ENCODE data around the gene GLYATL1B.
"Not testable (repeated sequence)": the region's sequence is repeated elsewhere in the genome, so short reads cannot be mapped to it uniquely, and the experiment has no call there.

Gene GLYATL1B

DNA sequence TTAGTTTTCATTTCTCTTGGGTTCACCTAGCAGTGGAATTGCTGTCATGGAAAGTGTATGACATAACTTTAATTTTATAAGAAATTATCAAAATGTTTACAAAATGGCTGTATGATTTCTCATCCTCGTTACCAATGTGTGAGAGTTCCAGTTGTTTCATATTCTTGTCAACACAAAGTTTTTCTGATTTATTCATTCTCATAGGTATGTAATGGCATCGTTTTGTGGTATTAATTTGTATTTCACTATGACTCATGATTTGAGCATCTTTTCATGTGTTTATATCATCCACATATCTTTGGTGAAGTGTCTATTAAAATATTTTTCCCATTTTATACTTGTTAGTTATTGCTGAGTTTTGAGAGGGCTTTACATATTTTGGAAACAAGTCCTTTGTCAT lies 26.4 kb downstream of the GLYATL1B start:
- no peak overlapping the region for H3K4me3 ChIP-seq (ENCODE audit: low read depth, low read length)
- in situ Hi-C loops (cut with HindIII; ENCODE audit: low sequenced_read_pairs): no loop called here
- TF ChIP-seq CTCF (IDR thresholded peaks at IDR 0.05; ENCODE audit: low read depth, low read length, missing control alignments): no peak
- no peak for DNase-seq (ENCODE audit: low read depth)

DNA sequence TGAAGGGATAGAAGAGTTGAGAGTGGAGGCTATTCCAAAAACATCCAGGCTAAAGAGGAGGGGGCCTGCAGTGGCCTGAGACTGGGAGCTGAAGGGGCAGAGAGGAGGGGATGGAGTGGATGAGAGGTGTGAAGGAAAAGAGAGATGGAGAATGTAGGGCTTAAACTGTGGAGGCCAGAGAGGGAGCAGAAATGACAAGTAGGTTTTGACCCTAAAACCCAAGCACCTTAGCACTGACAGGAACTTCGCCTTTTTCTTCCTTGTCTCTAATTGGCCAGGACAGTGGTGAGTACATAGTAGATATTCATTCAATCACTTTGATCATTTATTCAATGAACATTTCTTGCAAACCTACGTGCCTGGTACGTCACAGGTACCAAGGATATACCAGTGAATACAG lies 28.2 kb downstream of the GLYATL1B start:
- in situ Hi-C loops (cut with HindIII; ENCODE audit: low sequenced_read_pairs): no loop called here
- TF ChIP-seq CTCF (IDR thresholded peaks at IDR 0.05; ENCODE audit: low read depth, low read length, missing control alignments): no peak
- no peak for DNase-seq (ENCODE audit: low read depth)
- H3K4me3 ChIP-seq (ENCODE audit: low read depth, low read length): no peak overlapping the region

- in situ Hi-C loops (cut with HindIII; ENCODE audit: low sequenced_read_pairs): no loop called here
- no peak for DNase-seq (ENCODE audit: low read depth)
- no peak for TF ChIP-seq CTCF (IDR thresholded peaks at IDR 0.05; ENCODE audit: low read depth, low read length, missing control alignments)
Measured at GRCh38 chr11:59115553-59115952, 29.4 kb downstream of the GLYATL1B start.

DNA sequence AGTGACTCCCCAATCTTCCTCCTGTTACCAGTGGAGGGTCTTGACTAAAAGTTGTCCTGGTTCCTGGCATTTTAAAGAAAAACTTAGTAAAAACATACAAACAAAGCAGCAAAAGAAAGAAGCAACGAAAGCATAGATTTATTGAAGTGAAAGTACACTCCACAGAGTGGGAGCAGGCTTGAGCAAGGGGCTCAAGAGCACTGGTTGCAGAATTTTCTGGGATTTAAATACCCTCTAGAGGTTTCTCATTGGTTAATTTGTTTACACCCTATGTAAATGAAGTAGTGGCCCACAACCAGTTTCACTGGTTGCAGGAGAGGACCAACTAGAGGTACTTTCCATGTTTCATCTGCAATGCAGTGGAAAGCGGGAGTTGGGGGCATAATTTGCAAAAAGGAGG lies 31.7 kb downstream of the GLYATL1B start:
- no peak for DNase-seq (ENCODE audit: low read depth)
- TF ChIP-seq CTCF (IDR thresholded peaks at IDR 0.05; ENCODE audit: low read depth, low read length, missing control alignments): no peak
- H3K4me3 ChIP-seq (ENCODE audit: low read depth, low read length): no peak overlapping the region
- in situ Hi-C loops (cut with HindIII; ENCODE audit: low sequenced_read_pairs): no loop called here

More at GRCh38 chr11:59115553-59115952, 29.4 kb downstream of the GLYATL1B start:
- H3K4me3 ChIP-seq (ENCODE audit: low read depth, low read length): no peak overlapping the region

DNA sequence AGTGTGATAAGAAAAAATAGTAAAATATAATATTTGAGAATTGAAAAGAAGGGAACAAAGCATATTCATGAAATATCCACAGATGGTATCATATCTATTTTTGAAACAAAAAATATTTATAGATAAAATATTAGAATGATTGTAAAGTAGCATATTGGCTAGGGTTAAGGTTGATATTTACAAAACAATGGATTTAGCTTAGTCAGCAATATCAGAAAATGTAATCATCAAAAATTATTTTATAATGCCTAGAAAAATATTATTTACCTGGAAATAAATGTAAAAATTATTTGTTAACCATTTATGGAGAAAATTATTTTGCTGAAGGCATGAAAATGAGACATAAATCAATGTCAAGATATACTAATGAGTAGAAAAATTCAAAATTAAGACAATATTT lies 33.7 kb downstream of the GLYATL1B start:
- in situ Hi-C loops (cut with HindIII; ENCODE audit: low sequenced_read_pairs): no loop called here
- H3K4me3 ChIP-seq (ENCODE audit: low read depth, low read length): no peak overlapping the region
- TF ChIP-seq CTCF (IDR thresholded peaks at IDR 0.05; ENCODE audit: low read depth, low read length, missing control alignments): no peak
- no peak for DNase-seq (ENCODE audit: low read depth)

DNA sequence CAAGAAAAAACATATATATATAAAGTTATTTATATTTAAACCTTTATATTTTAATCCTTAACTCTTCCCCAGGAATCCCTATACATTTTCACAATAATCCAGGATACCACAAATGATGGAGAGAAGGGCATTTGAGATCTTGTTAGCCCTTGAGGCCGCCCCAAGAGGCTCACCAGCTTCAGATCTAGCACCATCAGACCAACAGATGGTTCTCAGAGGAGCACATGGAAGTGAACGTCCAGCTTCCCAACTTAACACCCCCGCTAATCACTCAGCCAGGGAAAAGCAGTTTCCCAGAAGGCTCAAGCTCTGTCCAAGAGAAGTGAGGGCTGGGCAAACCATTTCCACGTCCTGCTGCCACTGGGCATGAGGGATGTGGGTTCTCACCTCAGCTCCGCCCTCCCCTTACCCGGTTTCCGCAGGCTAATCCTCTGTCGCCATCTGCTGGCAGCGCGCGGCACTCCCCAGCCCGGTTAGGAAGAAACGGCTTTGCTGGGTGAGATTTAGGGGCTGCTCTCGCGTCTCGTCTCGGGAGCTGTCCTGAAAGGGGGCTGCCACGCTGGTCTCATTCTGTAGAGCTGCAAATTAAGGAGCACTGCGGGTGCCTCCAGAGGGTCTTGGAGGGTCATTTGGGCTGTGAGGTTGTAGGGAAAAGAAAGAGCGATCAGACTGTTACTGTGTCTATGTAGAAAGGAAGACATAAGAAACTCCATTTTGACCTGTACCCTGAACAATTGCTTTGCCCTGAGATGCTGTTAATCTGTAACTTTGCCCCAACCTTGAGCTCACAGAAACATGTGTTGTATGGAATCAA lies 49.7 kb downstream of the GLYATL1B start:
- DNase-seq (ENCODE audit: low read depth): peak; percentile 53
- H3K4me3 ChIP-seq (ENCODE audit: low read depth, low read length): no peak overlapping the region
- TF ChIP-seq CTCF (IDR thresholded peaks at IDR 0.05; ENCODE audit: low read depth, low read length, missing control alignments): peak; percentile 100
- in situ Hi-C loops (cut with HindIII; ENCODE audit: low sequenced_read_pairs): no loop called here

DNA sequence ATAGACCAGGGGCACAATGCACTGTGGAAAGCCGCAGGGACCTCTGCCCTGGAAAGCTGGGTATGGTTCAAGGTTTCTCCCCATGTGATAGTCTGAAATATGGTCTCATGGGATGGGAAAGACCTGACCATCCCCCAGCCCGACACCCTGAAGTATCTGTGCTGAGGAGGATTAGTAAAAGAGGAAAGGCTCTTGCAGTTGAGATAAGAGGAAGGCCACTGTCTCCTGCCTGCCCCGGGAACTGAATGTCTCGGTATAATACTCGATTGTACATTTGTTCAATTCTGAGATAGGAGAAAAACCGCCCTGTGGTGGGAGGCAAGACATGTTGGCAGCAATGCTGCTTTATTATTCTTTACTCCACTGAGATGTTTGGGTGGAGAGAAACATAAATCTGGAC lies 50.4 kb downstream of the GLYATL1B start:
- in situ Hi-C loops (cut with HindIII; ENCODE audit: low sequenced_read_pairs); H3K4me3 ChIP-seq (ENCODE audit: low read depth, low read length); DNase-seq (ENCODE audit: low read depth): not testable (repeated sequence)
